NCI-H1417 (cell line): ENCODE data around the gene ANTKMT.
A peak's percentile ranks its signal among the peaks of the same experiment; 100 is the strongest.

Experiments used
- DNase-seq, 3 experiments: peaks; one replicate each; lab custom pipeline; 2025; lab: John Stamatoyannopoulos, UW

The ANTKMT gene

DNA sequence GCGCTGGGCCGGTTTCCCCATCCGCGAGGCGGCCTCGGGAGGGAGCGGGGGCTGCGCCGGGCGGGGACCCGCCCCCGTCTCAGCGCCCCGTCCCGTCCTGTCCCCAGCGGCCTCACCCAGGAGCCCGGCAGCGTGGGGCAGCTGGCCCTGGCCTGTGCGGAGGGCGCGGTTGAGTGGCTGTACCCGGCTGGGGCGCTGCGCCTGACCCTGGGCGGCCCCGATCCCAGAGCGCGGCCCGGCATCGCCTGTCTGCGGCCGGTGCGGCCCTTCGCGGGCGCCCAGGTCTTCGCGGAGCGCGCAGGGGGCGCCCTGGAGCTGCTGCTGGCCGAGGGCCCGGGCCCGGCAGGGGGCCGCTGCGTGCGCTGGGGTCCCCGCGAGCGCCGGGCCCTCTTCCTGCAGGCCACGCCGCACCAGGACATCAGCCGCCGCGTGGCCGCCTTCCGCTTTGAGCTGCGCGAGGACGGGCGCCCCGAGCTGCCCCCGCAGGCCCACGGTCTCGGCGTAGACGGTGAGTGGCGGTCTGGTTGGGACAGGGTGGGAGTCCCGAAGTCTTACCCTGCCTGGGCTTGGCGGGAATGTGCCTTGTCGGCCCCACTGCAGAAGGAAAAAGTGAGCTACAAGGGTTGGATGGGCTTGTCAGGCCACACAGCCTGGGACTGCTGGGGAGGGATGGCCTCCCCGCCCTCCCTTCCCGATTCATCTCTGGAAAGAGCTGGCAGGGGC is 5.3 kb upstream of the ANTKMT start:
- DNase-seq: peak in 2 of 3 experiments; percentile 66 to 69

DNA sequence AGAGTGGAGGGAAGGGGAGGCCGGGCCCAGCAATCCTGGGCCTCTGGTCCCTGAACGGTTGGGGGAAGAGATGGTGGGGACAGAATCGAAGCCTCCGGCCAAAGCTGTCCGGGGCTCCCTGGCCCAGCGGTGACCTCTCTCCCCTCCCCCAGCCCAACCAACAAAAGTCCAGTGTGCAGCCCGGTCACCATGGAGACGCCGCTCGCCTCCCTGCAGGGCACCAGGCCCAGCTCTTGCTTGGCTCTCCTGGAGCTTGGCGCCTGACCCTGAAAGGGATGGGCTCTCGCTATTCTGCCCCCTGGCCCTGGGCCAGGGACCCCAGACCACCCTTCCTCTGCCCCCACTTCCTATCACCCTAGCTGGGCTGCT is 4.8 kb upstream of the ANTKMT start:
- DNase-seq: peak in 2 of 3 experiments; percentile 66 to 84

DNA sequence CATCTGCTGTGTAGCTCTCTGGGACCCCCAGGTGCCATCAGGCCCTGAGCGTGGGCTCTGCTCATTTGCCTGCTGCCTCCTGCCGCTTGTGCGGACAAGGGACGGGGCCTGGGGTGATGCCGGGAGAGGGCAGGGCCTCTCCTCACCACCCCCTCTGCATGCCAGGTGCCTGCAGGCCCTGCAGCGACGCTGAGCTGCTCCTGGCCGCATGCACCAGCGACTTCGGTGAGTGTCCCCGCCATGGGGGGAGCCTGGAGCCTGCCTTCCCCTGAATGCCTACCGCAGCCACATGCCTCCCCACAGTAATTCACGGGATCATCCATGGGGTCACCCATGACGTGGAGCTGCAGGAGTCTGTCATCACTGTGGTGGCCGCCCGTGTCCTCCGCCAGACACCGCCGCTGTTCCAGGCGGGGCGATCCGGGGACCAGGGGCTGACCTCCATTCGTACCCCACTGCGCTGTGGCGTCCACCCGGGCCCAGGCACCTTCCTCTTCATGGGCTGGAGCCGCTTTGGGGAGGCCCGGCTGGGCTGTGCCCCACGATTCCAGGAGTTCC is 4.1 kb upstream of the ANTKMT start:
- DNase-seq: no peak

DNA sequence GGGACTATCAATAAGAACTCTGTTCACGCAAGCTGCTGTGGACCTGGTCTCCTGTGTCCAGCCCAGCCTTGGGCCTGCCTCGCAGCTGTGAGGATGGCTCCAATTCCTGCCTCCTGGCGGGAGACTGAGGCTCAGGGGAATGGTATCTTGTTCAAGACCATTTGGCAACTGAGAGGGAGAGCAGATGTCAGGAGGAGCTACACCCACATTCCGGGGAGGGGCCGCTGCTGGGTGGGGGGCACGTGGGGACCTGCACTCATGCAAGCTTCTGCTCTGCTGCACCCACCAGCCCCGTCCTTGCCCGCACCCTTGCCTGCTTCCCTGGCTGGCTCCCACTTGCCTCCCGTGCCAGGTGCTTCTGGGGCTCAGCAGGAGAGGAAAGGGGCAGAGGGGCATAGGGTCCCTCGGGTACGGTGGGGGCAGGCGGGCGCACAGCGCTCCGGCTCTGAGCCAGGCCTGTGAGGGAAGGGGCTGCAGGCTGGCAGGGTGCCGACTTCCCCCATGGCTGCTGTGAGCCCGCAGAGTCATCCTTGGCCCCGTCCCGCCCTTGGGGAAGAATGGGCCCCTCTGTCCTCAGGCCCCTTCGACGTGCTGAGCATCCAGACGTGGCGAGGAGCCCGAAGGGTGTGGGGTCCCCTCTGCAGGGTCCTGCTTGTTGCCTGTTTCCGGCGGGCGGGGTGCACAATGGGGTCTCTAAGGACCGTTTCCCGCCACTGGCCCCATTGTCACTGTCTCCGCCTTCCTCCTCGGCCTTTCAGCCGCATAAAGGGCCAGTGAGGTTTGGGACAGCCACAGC is 3.3 kb upstream of the ANTKMT start:
- no peak for DNase-seq

DNA sequence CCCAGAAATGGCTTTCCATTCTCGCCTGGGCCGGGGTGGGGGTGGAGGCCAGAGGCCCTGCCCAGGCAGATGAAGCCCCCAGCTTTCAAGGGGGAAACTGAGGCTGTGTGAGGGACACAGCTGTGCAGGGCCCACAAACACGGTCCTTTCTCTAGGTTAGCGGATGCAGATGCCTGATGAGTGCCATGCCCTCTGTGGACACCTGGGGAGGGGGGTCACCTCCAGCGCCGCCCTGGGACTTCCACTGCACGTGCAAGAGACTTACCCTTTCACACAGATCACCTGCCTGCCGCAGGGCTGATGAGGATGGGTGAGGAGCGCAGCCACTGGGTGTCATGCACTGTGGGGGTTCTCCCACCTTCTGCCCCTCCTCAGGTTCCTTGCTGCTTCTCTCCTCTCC is 2.6 kb upstream of the ANTKMT start:
- no peak for DNase-seq

DNA sequence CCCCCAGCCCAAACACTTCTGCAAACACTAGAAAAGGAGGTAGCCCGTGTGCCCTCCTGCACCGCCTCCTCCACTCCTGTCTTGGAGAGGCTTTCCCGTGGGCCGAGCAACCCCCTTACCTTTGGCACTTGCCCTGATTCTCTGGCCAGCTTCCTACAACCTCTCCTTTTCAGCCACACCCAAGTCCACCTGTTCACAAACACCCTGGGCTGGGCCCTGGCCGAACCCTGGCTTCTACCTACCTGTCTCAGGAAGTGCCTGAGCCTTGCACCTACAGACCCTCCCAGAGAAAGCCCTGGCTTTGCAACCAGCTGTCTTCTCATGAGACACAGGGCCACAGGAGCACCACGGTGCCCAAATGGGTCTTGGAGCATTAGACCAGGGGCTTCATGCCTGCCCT is 2.0 kb upstream of the ANTKMT start:
- DNase-seq: no peak

DNA sequence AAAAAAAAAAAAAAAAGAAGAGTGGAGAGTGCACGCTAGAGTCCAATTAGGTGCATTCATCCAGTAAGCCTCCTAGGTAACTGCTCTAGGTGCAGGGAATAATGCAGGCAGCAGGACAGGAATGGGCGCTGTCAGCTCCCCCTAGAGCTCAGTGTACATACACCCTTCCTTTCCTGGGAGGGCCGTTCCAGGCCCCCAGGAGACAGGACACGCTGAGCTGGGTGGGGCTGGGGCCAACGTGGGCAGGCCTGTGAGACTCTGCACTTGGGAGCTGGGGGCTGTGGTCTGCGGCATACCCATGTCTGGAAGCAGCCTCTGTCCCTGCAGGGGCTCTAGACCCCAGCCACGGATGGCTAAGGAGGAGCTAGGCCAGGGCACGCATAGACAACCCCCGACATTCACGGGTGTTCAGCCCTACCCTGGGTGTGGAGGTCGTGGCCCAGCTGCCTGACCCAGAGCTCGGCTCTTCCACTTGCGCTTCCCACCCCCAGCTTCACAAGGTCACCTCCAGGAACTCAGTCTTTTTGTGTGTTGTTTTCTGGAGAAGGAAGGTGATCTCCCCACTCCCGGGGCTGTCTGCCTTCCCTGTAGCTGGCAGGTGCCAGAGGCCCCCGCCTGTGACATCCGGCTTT is 1.0 kb upstream of the ANTKMT start:
- DNase-seq: peak in 2 of 3 experiments; percentile 47 to 69

DNA sequence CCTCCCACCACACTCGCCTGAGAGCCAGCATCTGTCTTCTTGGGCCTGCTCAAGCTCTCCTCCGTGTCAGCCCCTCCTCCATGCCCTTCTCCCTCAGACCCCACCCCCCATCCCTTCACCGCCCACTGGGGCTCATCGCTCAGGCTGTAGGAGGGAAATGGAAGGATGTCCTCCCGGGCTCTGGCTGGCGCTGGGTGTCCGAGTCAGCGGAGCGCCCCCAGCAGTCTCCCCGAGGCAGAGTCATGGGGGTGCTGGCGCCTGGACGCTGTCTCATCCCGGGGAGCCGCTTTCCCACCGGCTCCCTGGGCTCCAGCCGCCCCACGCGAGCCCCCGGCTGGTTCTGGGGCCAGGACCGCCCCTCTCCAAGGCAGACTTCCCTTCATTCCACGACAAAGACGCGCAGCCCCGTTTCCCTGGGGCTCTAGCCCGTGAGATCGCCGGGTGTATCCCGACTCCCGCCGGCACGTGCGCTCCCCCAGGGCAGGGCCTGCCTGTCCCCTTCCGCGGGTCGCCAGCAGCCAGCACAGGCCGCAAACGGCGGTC is 428 bp upstream of the ANTKMT start:
- peak; percentile 54 to 81 (median 66) for DNase-seq

DNA sequence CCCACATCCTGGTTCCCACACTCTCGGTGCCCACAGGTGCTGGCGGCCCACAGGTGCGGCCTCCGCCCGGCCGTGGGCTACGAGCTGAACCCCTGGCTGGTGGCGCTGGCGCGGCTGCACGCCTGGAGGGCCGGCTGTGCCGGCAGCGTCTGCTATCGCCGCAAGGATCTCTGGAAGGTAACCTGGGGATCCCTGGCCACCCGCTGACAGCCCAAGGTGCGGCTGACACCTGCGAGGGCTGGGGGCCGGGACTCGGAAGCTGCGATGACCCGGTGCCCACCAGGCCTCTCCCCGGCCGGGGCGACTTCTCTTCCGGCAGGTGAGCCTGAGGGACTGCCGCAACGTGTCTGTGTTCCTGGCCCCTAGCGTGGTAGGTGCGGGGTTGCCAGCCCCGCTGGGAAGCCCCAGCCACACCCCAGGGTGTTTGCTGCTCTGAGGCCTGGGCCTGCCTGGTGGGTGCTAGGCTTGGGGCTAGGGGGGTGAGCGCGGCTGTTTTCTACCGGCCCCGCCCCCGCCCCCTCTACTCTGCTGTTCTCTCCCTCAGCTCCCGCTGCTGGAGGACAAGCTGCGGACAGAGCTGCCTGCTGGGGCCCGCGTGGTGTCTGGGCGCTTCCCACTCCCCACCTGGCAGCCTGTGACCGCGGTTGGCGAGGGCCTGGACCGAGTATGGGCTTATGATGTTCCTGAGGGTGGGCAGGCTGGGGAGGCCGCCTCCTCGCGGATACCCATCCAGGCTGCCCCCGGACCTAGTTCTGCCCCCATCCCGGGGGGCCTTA is 1.0 kb downstream of the ANTKMT start:
- DNase-seq: peak in 1 of 3 experiments; percentile 52

DNA sequence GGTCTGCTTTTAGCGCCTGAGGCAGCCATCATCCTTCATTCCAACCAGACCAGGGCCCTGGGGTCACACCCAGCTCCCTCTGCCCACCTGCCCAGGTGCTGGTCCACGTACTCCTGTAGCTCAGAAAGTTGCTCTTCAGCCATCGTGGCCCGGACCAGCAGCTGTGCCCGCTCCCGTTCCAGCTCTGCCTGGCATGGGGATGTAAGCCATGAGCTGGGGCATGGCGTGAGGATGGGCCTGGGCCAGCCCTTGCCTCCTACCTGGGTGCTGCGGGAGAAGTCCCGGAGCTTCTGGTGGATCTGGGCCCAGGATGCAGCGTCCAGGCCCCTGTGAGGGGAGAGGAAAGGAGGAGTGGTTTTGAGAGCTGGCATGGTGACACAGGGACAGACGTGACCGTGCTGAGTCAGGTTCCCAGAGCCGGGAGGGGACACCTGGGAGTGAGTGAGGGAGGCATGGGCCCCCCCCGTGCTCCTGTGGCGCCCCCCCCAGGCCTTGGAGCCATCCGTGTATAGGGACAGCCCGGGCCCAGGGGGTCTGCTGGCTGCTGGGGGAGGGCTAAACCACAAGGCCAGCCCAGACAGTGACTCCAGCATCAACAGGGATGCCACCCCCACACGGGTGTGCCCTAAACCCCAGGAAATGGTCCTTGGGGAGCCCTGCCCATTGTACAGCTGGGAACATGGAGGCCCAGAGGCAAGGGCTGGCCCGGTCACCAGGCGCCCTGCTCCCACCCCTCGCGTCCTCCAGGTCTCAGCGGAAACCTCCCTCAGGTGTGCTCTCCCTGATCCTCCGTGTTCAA is 2.1 kb downstream of the ANTKMT start:
- no peak for DNase-seq

DNA sequence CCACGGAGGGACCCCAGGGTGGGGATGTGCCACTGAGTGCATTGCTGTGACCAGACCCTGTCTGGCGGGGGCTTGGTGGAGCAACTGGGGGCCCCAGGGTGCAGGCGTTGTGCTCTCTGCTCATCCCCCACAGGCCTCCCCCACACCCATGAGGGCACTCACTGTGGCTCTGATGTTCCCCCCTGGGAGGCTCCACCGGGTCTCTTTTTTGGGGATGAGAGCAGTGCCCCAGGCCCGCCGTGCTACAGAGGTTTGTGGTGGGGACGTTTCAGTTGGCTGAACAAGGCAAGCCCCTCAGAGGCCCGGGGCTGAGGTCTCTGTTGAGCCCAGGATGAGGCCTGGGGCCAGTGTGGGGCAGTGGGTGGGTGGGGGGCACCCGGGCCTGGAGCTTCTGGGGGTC is 2.7 kb downstream of the ANTKMT start:
- no peak for DNase-seq

DNA sequence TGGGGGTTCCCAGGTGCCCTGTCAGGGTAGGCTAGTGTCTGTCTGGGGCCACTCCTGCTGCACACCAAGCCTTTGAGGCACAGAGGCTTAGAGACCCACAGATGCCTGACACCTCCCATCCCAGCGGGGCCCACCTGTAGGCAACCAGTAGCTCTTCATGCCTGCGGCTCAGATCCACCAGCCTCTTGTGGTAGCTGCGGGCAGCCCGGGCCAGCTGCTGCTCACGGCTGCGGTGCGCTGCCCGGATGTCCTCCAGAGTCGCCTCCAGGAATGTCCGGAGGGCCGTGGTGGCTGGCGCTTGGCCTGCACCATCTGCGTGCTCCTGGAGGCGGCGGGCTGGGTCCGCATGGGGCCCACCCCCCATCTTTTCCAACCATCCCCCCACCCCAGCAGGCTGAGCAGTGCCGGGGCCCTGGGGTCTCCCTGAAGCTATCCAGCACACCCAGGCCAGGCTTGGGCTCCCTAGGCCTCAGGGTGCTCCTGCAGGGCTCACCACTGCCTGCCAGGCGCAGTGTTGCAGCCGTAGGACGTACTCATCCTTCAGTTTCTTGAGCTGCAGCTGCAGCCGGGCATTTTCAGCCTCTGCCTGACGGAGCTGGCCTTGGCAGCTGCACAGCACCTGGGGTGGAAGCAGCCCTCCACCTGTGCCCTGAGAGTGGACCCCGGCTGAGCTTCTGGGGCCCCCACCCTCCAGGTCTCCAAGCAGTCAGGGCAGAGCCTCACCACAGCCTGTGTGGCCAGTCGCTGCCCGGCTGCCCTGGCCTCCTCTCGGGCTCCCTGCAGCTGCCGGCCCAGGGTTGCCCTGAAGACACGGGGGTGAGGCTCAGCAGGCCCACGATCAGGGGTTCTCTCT is 3.5 kb downstream of the ANTKMT start:
- no peak for DNase-seq

DNA sequence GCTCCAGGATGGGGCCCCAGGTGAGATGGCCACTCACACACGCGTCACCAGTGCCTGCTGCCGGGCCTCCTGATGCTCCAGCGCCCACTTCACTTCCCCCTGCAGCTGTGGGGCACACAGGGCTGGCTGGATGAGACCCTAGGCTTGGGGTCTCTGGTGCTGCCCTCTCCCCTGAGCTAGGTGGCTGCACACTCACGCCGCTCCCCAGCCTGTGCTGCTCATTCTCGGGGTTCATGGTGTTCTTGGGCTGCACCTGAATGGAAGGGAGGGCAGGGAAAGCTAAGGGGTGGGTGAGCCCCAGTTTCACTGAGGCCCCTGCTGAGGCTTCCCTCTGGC is 4.1 kb downstream of the ANTKMT start:
- DNase-seq: no peak

DNA sequence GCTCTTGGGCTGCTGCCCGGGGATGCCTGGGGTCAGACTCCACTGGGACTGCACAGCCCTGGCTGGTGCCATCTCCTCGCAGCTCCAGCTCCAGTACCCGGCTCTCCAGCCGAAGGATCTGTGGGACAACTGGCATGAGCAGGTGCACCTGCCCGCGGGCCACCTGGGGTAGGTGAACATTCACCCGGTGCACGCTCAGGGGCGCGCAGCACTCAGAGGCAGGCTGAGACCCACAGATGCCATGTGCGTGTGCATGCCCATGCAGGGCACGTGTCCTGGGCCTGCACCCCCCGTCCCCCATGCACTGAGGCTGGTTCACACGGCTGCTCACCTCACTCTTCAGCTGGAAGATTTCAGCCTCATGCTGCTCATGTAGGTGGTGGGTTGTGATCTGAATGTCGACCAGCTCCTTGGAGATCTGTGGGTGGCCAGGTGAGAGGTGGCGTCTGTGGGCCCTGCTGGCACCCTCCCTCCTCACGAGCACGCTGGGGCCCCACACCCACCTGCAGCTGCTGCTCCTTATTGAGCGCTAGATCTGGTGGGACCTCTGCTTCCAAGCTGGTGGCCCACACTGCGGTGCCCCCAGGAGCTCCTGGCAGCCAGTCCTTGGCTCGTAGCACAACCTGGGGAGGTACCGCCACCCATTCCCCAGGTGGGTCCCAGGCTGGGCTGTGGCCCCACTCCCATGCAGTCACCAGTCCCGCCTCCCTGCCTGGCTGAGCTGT is 4.7 kb downstream of the ANTKMT start:
- DNase-seq: no peak

DNA sequence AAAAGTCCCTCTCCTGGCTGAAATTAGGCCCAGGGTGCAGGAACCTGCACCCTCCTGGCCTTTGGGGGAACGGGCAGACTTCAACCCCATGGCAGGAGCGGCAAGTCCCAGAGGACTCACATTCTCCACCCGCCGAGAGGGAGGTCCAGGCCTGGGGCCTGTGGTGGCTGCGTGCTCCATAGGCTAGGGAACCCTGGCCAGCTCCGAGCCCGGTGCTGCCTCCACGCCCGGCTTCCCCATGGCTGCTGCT is 5.2 kb downstream of the ANTKMT start:
- DNase-seq: no peak

DNA sequence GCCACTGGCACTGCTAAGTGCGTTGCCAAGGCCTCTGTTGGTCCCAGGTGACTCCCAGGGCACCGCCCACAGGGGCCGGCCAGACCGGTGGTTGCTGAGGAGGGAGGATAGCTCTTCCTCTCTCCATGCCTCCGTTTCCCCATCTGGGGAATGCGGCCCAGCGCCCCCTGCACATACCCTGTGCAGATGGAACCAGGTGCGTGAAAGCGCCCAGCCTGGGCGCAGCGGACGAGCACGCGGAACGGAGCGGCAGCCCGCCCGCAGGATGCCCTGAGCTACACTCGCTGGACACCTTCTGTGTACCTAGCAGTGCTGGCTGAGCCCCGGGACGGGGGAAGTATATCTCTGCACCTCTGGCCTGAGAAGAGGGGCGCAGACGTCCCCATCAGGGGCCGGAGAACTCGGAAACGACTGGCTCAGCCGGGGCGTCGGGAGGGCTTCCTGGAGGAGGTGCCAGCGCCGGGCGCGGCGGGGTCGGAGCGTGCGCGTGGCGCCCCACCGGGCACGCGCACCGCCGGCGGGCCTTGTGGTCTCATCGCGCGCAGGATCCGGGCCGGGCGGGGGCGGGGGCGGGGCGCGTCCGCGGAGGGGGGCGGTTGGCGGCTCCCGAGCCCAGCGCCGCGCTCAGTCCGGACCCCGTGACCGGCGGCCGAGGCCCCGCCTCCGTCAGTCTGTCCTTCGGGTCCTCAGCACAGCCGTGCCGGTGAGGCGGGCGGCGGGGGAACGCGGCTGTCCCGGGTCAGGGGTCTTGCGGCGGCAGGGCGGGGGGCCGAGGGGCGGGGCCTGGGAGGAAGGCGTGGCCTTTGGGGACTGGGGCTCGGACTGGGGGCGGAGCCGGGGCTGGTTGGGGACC is 5.7 kb downstream of the ANTKMT start, which contains the start of the genes CCDC78 and HAGHL:
Gene CCDC78 (minus strand): TSS at position 6 of the 853 bp plus-strand sequence. CDS start 76 bp downstream, outside the sequence.
Gene HAGHL (plus strand): TSS at position 669 of the 853 bp plus-strand sequence. CDS start 404 bp downstream, outside the sequence.
- peak; percentile 34 to 47 (median 39) for DNase-seq

DNA sequence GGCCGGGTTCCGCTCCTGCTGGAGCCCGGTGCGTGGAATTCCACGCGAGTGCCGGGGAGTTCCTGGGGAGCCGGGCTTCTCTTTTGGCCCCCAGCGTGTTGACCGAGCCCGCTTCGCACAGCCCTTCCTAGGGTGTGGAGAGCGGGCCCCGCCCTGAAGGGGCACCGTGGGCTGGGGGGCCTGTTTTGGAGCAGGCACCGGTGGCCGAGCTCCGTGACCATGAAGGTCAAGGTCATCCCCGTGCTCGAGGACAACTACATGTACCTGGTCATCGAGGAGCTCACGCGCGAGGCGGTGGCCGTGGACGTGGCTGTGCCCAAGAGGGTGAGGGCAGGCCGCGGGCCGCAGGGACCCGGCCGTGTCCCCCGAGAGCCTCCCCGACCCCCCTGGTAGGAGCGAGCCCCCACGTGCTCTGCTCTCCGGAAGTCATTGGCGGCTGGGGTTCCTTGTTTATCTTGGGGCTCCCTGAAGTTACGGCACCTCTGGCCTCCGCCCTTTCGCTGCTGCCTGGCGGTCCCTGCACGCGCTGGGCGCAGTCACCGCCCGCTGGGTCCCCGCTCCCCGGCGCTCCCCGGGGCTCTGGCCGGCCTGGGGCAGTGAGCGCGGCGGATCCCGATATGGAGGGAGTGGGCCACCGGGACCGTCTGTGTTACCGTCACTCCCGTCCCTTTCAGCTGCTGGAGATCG is 6.5 kb downstream of the ANTKMT start:
- peak in 2 of 3 experiments; percentile 47 to 52 for DNase-seq
